Suprapubic skin (tissue), 4 donors: ENCODE data around the gene PROX1. TPM values are rescaled to one million over a fixed set of nuclear protein-coding genes. Genes with fewer than 3 reads are reported as not detected.
A peak's percentile ranks its signal among the peaks of the same experiment; 100 is the strongest.

ENCODE experiments used
- DNase-seq, 2 donors: peaks; one replicate each; pipeline ENCODE4 v3.0.0-alpha.2; 2019; ENCODE audit warnings: low spot score in 2 of 2
- H3K27ac ChIP-seq: fragments of 200-600 bp; sonication (generic); one replicate; pipeline ENCODE4 v1.5.1; 2019
- H3K27me3 ChIP-seq: fragments of 200-600 bp; sonication (generic); one replicate; pipeline ENCODE4 v1.5.1; 2019
- H3K36me3 ChIP-seq: fragments of 200-600 bp; sonication (generic); one replicate; pipeline ENCODE4 v1.5.1; 2019
- H3K4me1 ChIP-seq: fragments of 200-600 bp; sonication (generic); one replicate; pipeline ENCODE4 v1.5.1; 2019
- H3K4me3 ChIP-seq: fragments of 200-600 bp; sonication (generic); one replicate; pipeline ENCODE4 v1.5.1; 2019; ENCODE audit warnings: mild to moderate bottlenecking
- H3K9me3 ChIP-seq: fragments of 200-600 bp; sonication (generic); one replicate; pipeline ENCODE4 v1.5.1; 2019
- CTCF ChIP-seq, 2 donors: fragments of 200-600 bp in 1 of 2; fragments of 450-650 bp in 1 of 2; sonication (generic) in 1 of 2; IDR thresholded peaks; one replicate each; pipeline ENCODE4 v1.5.1; 2016 to 2019; ENCODE audit warnings: antibody characterized with exemption in 2 of 2, mild to moderate bottlenecking in 1 of 2, moderate library complexity in 1 of 2
- EP300 ChIP-seq: sonication (generic); formaldehyde crosslinking; IDR thresholded peaks from one replicate; pipeline ENCODE4 v1.6.1; 2017; ENCODE audit warnings: antibody characterized with exemption
- POLR2A ChIP-seq, 2 donors: fragments of 450-650 bp; IDR thresholded peaks; one replicate each; pipeline ENCODE4 v1.6.1; 2017; ENCODE audit warnings: antibody characterized with exemption in 2 of 2, mild to moderate bottlenecking in 2 of 2, moderate library complexity in 2 of 2
- POLR2AphosphoS5 ChIP-seq, 3 donors: sonication (generic); formaldehyde crosslinking; IDR thresholded peaks; one replicate each; pipeline ENCODE4 v1.6.1; 2017; ENCODE audit warnings: antibody characterized with exemption in 3 of 3
- WGBS: methylation state at CpG from one replicate; pipeline ENCODE4 v1.1.5; 2018; 5-methylcytosine and 5-hydroxymethylcytosine counted together
- total RNA-seq, 4 donors: library from RNA; depleted of rRNA; stranded (reverse); fragments of >200 nt; gene quantifications; one replicate each; pipeline ENCODE4 v1.1.0, GENCODE V29; 2016

The PROX1 gene, protein sequence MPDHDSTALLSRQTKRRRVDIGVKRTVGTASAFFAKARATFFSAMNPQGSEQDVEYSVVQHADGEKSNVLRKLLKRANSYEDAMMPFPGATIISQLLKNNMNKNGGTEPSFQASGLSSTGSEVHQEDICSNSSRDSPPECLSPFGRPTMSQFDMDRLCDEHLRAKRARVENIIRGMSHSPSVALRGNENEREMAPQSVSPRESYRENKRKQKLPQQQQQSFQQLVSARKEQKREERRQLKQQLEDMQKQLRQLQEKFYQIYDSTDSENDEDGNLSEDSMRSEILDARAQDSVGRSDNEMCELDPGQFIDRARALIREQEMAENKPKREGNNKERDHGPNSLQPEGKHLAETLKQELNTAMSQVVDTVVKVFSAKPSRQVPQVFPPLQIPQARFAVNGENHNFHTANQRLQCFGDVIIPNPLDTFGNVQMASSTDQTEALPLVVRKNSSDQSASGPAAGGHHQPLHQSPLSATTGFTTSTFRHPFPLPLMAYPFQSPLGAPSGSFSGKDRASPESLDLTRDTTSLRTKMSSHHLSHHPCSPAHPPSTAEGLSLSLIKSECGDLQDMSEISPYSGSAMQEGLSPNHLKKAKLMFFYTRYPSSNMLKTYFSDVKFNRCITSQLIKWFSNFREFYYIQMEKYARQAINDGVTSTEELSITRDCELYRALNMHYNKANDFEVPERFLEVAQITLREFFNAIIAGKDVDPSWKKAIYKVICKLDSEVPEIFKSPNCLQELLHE
- total RNA-seq, result 1 to 10 TPM in 3 of 4 donors, under 1 TPM in 1; 0.68 to 1.9 (median 1.3) TPM

- Histone ChIP-seq H3K27ac (peak within 1 kb of the TSS; percentile 70), H3K36me3 (no peaks in the 10 kb centered on the region), H3K27me3 (peaks cover 50% of the 10 kb centered on the region), H3K9me3 (no peaks in the 10 kb centered on the region), H3K4me3 (peak within 1 kb of the TSS; percentile 62), H3K4me1 (peaks cover 47% of the 10 kb centered on the region)
- TF ChIP-seq EP300 (no peak), CTCF (IDR thresholded peaks at IDR 0.05) (no peak), POLR2AphosphoS5 (IDR thresholded peaks at IDR 0.05) (no peak), POLR2A (IDR thresholded peaks at IDR 0.05) (no peak)
- WGBS, result under 1% methylated on average over 29 of the region's 29 CpGs
- no peak for DNase-seq
These were observed at the start of gene PROX1 for GRCh38 chr1:213987927-213988506. Gene PROX1 (plus strand): TSS chr1:213987973. CDS start chr1:213996536, 8,563 bp downstream.

DNA sequence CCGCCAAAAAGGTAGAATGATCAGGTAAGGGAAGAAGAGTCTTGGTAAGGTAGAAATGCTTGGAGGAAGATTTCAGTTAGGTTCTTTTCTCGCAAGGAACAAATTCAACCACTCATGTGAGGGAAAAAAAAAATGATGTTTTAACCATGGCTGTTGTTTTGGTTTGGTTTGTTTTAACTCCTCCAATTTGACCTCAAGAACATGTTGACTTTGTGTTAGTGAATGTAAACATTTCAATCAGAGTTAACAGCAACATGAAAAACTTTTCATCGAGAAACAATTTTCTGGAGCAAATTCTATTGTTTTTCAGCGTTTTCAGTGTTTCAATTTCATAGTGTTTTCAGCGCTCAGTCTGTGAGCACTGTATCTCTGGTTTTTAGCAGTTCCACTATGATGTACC, 49.0 kb upstream of the PROX1 start:
- Histone ChIP-seq H3K27ac (no peak overlapping the region), H3K4me3 (no peak overlapping the region), H3K4me1 (no peaks in the 10 kb centered on the region), H3K9me3 (no peaks in the 10 kb centered on the region), H3K36me3 (no peaks in the 10 kb centered on the region), H3K27me3 (no peaks in the 10 kb centered on the region)
- DNase-seq, result no peak
- TF ChIP-seq POLR2A (IDR thresholded peaks at IDR 0.05), result no peak
- no peak for TF ChIP-seq POLR2AphosphoS5 (IDR thresholded peaks at IDR 0.05)
- no peak for TF ChIP-seq EP300
- no peak for TF ChIP-seq CTCF (IDR thresholded peaks at IDR 0.05)
- WGBS, result 91% methylated on average over 5 of the region's 5 CpGs

- Histone ChIP-seq H3K36me3 (no peaks in the 10 kb centered on the region), H3K9me3 (no peaks in the 10 kb centered on the region), H3K4me3 (no peak overlapping the region), H3K27me3 (no peaks in the 10 kb centered on the region), H3K4me1 (no peaks in the 10 kb centered on the region), H3K27ac (no peak overlapping the region)
- TF ChIP-seq EP300 (no peak), POLR2AphosphoS5 (IDR thresholded peaks at IDR 0.05) (no peak), CTCF (IDR thresholded peaks at IDR 0.05) (no peak), POLR2A (IDR thresholded peaks at IDR 0.05) (no peak)
- 91% methylated on average over 3 of the region's 3 CpGs for WGBS
- DNase-seq, result no peak
These were observed 47.9 kb upstream of the PROX1 start for GRCh38 chr1:213939888-213940287.

DNA sequence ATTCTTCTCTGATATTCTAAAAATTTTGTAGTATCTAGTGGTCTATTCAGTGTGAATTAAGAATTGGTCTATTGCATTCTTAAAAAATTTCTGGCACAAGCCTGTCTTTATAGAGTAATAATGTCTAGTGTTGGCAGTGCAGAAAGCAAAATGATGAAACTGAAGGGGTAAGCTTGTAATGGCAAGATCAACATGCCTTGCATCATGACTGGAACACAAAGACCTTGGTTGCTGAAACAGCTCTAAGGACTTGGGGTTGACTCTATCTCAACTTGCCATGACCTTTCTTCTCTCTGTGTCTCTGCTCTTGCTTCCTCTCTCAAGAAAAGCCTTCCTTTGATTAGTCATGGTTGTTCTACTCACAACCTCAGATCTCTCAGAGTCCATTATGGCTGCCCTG, 46.8 kb upstream of the PROX1 start:
- Histone ChIP-seq H3K27me3 (no peaks in the 10 kb centered on the region), H3K27ac (no peak overlapping the region), H3K36me3 (no peaks in the 10 kb centered on the region), H3K4me3 (no peak overlapping the region), H3K9me3 (no peaks in the 10 kb centered on the region), H3K4me1 (no peaks in the 10 kb centered on the region)
- TF ChIP-seq POLR2AphosphoS5 (IDR thresholded peaks at IDR 0.05) (no peak), EP300 (no peak), CTCF (IDR thresholded peaks at IDR 0.05) (no peak), POLR2A (IDR thresholded peaks at IDR 0.05) (no peak)
- no peak for DNase-seq

DNA sequence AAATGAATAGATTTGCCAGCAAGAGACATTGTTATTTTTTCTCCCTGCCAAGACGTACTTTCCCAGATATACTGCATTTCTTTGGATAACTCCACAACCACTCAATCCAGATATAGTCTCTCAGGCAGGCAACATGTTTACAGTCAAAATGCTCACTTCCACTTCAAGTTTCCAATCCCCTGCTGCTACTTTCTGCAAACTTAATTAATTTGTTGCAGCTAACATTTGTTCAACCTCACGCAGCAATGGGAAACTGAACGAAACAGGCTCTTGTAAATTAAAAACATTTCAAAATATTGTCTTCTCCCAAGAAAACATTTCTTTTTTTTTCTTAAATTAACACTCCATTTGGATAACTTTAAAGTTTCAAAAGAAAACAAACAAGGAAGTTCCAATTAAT, 45.7 kb upstream of the PROX1 start:
- WGBS, result 59% methylated on average over 3 of the region's 3 CpGs
- Histone ChIP-seq H3K4me1 (no peaks in the 10 kb centered on the region), H3K4me3 (no peak overlapping the region), H3K36me3 (no peaks in the 10 kb centered on the region), H3K27me3 (no peaks in the 10 kb centered on the region), H3K9me3 (no peaks in the 10 kb centered on the region), H3K27ac (no peak overlapping the region)
- no peak for DNase-seq
- no peak for TF ChIP-seq EP300
- no peak for TF ChIP-seq POLR2AphosphoS5 (IDR thresholded peaks at IDR 0.05)
- no peak for TF ChIP-seq CTCF (IDR thresholded peaks at IDR 0.05)
- TF ChIP-seq POLR2A (IDR thresholded peaks at IDR 0.05), result no peak
